A673 (cell line): ENCODE measurements around the gene RXRA.

ENCODE experiments used
- EZH2 ChIP-seq: fragments of 200-600 bp; sonication (generic); IDR thresholded peaks from 2 replicates; pipeline ENCODE4 v1.6.1; 2017; ENCODE audit warnings: borderline replicate concordance, low read depth, mild to moderate bottlenecking, mixed read lengths, antibody characterized with exemption, low read length; ENCODE audit not compliant: poor library complexity, severe bottlenecking
- TF ChIP-seq, protein P1 (sequence below): fragments of 300-800, 200-600 bp; sonication (generic); conservative IDR thresholded peaks from 2 replicates; pipeline ENCODE4 v1.5.1; 2017; ENCODE audit warnings: low read depth, mild to moderate bottlenecking, antibody characterized with exemption, low read length, moderate library complexity, mixed read lengths

DNA sequence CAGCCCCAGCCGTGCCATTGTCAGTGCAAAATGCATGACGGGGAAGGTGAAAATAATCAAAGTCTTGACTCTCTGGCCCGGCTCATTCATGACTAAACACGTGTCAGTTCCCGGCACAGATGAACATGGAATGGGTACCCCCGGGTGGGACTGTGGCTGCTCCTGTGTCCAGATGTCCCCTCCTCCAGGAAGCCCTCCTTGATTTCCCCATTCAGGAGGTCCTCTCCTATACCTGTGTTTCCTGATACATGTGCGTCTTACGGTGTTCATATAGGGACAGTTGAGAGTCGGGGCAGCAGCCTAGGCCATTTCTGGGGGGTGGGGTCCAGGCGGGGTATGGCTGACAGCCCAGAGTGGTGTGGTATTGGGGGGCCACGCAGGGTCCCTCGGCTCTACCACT lies 19.5 kb downstream of the RXRA start:
- TF ChIP-seq, protein P1, sequence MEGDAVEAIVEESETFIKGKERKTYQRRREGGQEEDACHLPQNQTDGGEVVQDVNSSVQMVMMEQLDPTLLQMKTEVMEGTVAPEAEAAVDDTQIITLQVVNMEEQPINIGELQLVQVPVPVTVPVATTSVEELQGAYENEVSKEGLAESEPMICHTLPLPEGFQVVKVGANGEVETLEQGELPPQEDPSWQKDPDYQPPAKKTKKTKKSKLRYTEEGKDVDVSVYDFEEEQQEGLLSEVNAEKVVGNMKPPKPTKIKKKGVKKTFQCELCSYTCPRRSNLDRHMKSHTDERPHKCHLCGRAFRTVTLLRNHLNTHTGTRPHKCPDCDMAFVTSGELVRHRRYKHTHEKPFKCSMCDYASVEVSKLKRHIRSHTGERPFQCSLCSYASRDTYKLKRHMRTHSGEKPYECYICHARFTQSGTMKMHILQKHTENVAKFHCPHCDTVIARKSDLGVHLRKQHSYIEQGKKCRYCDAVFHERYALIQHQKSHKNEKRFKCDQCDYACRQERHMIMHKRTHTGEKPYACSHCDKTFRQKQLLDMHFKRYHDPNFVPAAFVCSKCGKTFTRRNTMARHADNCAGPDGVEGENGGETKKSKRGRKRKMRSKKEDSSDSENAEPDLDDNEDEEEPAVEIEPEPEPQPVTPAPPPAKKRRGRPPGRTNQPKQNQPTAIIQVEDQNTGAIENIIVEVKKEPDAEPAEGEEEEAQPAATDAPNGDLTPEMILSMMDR: no peak
- no peak for TF ChIP-seq EZH2
